Measurements from ENCODE around the gene NOP58.

DNA sequence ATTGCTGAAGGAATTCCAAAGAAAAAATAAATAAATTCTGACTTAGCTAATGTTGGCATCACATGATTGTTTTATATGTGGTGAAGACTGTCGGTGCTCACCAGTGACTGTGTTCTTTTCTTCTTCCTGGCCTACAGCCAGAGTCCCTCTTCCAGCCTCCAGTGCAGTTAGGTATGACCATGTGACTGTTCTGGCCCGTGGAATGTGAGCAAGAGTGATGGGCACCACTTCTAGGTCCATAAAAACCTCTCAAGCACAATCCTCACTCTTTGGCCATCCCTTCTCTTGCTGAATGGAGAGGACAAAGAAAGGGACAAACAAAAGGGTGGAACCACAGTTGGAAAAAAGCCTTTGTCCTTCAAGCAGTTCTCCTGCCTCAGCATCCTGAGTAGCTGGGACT, 71.6 kb downstream of the NOP58 start:
- TF ChIP-seq, protein P1, sequence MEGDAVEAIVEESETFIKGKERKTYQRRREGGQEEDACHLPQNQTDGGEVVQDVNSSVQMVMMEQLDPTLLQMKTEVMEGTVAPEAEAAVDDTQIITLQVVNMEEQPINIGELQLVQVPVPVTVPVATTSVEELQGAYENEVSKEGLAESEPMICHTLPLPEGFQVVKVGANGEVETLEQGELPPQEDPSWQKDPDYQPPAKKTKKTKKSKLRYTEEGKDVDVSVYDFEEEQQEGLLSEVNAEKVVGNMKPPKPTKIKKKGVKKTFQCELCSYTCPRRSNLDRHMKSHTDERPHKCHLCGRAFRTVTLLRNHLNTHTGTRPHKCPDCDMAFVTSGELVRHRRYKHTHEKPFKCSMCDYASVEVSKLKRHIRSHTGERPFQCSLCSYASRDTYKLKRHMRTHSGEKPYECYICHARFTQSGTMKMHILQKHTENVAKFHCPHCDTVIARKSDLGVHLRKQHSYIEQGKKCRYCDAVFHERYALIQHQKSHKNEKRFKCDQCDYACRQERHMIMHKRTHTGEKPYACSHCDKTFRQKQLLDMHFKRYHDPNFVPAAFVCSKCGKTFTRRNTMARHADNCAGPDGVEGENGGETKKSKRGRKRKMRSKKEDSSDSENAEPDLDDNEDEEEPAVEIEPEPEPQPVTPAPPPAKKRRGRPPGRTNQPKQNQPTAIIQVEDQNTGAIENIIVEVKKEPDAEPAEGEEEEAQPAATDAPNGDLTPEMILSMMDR (IDR thresholded peaks at IDR 0.05), result no peak
- no peak for TF ChIP-seq EZH2 (IDR thresholded peaks at IDR 0.05; ENCODE audit: borderline replicate concordance, insufficient read depth, low read depth, low read length, poor library complexity, severe bottlenecking)

Data from B cell (primary cell).